Right atrium auricular region (tissue), 2 donors: Measurements from ENCODE around the gene SLC35F4. TPM values are rescaled to one million over a fixed set of nuclear protein-coding genes. Genes with fewer than 3 reads are reported as not detected.

ENCODE experiments used
- DNase-seq: peaks from one replicate; pipeline ENCODE4 v3.0.0-alpha.2; 2019; ENCODE audit warnings: low spot score
- H3K27ac ChIP-seq, 2 donors: fragments of 200-600 bp; sonication (generic); 1 replicate in 1 of 2; 2 replicates in 1 of 2; pipeline ENCODE4 v1.5.1; 2016 to 2019
- H3K27me3 ChIP-seq, 2 donors: fragments of 200-600 bp; sonication (generic); one replicate each; pipeline versions ENCODE4 v1.5.1 to v1.6.0; 2017 to 2019
- H3K36me3 ChIP-seq: fragments of 200-600 bp; sonication (generic); one replicate; pipeline ENCODE4 v1.5.1; 2016
- H3K4me1 ChIP-seq, 2 donors: fragments of 200-600 bp; sonication (generic); one replicate each; pipeline versions ENCODE4 v1.5.1 to v1.6.0; 2017 to 2019
- H3K4me3 ChIP-seq, 2 donors: fragments of 200-600 bp; sonication (generic); 1 replicate in 1 of 2; 2 replicates in 1 of 2; pipeline ENCODE4 v1.5.1; 2017 to 2019; ENCODE audit warnings: mild to moderate bottlenecking in 1 of 2, moderate library complexity in 1 of 2
- H3K9me3 ChIP-seq, 2 donors: fragments of 200-600 bp; sonication (generic); one replicate each; pipeline ENCODE4 v1.5.1; 2019
- total RNA-seq, 2 donors: library from RNA; depleted of rRNA; stranded (reverse); fragments of >200 nt; gene quantifications; one replicate each; pipeline ENCODE4 v1.1.0, GENCODE V29; 2016
- TF ChIP-seq, protein P1 (sequence below), 2 donors: fragments of 200-600 bp; sonication (generic); IDR thresholded peaks; one replicate each; pipeline ENCODE4 v1.5.1; 2019; ENCODE audit warnings: antibody characterized with exemption in 2 of 2

SLC35F4 gene
- total RNA-seq, 2 donors from 2014 or later, result not detected

DNA sequence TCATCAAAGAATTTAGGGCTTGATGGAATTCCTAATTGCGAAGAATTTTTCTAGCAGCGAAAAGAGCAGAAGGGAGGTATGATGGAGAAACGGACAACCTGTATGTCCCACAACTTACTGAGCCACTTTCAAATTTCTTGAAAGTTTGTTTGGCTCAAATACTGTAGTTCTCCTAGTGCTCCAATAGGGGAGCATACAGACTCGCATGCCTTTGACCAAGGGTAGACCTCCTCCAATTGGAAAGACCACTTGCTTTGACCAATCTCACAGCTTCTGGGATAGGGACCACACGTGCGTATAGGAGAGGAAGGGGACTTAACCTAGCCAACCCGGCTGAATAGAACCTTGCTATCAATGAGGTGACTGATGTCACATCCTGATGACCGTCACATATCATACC, 28.6 kb downstream of the SLC35F4 start:
- no peaks in the 10 kb centered on the region for H3K27me3 ChIP-seq
- no peaks in the 10 kb centered on the region for H3K36me3 ChIP-seq
- peaks cover 0 to 15% of the 10 kb centered on the region in 2 donors for H3K4me1 ChIP-seq
- DNase-seq, result no peak
- H3K4me3 ChIP-seq, result no peak overlapping the region
- no peaks in the 10 kb centered on the region for H3K9me3 ChIP-seq
- TF ChIP-seq, protein P1, sequence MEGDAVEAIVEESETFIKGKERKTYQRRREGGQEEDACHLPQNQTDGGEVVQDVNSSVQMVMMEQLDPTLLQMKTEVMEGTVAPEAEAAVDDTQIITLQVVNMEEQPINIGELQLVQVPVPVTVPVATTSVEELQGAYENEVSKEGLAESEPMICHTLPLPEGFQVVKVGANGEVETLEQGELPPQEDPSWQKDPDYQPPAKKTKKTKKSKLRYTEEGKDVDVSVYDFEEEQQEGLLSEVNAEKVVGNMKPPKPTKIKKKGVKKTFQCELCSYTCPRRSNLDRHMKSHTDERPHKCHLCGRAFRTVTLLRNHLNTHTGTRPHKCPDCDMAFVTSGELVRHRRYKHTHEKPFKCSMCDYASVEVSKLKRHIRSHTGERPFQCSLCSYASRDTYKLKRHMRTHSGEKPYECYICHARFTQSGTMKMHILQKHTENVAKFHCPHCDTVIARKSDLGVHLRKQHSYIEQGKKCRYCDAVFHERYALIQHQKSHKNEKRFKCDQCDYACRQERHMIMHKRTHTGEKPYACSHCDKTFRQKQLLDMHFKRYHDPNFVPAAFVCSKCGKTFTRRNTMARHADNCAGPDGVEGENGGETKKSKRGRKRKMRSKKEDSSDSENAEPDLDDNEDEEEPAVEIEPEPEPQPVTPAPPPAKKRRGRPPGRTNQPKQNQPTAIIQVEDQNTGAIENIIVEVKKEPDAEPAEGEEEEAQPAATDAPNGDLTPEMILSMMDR (IDR thresholded peaks at IDR 0.05), result no peak
- no peak overlapping the region for H3K27ac ChIP-seq

DNA sequence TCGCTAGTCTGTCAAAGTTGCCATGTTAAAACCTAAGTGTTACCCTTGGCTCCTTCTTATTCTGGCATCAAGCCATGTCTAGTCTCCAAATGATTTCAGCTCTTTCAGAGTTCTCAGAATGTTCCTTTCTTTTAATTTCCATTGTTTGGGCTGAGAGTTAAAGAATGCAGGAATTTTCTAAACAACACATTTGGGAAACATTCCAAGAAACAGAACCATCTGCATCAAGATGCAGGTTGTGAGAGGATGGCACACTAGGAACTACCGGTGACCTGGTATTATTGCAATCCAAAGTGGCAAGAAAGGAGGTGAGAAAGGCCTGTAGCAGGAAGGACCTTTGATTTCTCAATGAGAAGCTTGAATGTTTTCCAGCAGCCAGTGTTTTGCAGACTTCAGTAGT, 30.1 kb downstream of the SLC35F4 start:
- Histone ChIP-seq H3K9me3 (no peaks in the 10 kb centered on the region), H3K4me1 (peaks cover 0 to 15% of the 10 kb centered on the region in 2 donors), H3K4me3 (no peak overlapping the region), H3K36me3 (no peaks in the 10 kb centered on the region), H3K27ac (no peak overlapping the region), H3K27me3 (no peaks in the 10 kb centered on the region)
- TF ChIP-seq, protein P1 (IDR thresholded peaks at IDR 0.05), result no peak
- DNase-seq, result no peak

DNA sequence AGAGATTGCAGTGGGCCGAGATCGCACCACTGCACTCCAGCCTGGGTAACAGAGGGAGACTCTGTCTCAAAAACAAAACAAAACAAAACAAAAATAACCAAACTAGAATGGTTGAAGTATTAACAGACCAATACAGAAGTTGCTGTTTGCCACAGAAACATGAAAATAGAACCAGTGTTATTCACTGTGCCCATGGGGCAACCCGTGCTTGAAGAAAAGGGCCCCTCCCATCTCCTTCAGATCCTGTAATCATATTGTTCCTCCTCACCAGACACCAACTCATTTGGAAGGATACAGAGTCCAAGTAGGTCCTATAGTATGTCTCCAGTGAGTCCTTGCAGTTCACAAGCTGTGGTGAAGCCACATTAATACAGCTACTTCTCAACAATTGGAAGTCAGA, 30.9 kb downstream of the SLC35F4 start:
- Histone ChIP-seq H3K4me1 (peaks cover 0 to 15% of the 10 kb centered on the region in 2 donors), H3K36me3 (no peaks in the 10 kb centered on the region), H3K27ac (no peak overlapping the region), H3K9me3 (no peaks in the 10 kb centered on the region), H3K4me3 (no peak overlapping the region), H3K27me3 (no peaks in the 10 kb centered on the region)
- TF ChIP-seq, protein P1 (IDR thresholded peaks at IDR 0.05), result no peak
- no peak for DNase-seq

DNA sequence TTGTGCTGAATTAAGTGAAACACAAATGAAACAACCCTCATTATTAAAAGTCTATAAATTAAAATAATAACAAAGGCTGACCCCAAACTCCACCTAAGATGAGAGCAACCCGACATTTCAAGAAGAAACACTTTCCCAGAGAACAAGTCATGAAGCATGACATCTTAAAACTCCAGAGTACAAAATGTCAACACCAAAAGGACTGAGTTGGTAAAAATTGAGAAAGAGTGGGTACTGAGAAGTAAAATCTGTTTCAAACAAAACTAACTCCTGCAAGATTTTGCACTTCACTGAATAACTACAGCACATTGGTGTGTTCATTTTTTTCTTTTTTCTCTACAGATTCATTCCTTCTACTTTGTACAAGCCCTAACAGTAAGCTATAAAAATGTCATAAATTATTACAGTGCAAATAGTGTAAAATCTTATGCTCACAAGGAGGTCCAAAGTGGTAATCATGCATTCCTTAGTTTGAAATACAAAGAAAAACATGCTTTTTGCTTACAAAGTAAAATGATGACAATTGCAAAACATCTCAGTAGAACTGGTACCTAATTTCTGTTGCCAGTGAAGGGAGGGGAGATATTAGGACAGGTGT, 31.8 kb downstream of the SLC35F4 start:
- Histone ChIP-seq H3K27me3 (no peaks in the 10 kb centered on the region), H3K9me3 (no peaks in the 10 kb centered on the region), H3K27ac (no peak overlapping the region), H3K4me1 (peaks cover 0 to 15% of the 10 kb centered on the region in 2 donors), H3K4me3 (no peak overlapping the region), H3K36me3 (no peaks in the 10 kb centered on the region)
- DNase-seq, result no peak
- TF ChIP-seq, protein P1 (IDR thresholded peaks at IDR 0.05), result no peak

DNA sequence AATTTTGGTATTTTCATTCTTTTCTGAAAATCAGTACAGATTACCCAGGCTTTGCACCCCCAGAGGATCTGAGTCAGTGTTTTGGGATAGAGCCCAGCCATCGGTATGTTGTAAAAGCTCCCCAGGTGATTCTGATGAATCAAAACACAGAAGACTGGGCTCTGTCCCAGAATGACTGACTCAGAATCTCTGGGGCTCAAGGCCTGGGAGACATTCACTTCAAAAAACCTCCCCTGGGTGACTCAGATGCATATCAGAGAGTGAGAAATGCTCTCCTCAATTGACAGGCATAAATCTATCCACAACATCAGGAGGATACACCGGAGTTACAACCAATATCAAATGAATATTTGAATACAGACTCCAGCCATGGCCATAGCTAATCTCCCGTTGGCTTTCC, 32.6 kb downstream of the SLC35F4 start:
- TF ChIP-seq, protein P1 (IDR thresholded peaks at IDR 0.05), result no peak
- Histone ChIP-seq H3K27ac (no peak overlapping the region), H3K9me3 (no peaks in the 10 kb centered on the region), H3K27me3 (no peaks in the 10 kb centered on the region), H3K4me1 (peaks cover 0 to 15% of the 10 kb centered on the region in 2 donors), H3K4me3 (no peak overlapping the region), H3K36me3 (no peaks in the 10 kb centered on the region)
- no peak for DNase-seq

DNA sequence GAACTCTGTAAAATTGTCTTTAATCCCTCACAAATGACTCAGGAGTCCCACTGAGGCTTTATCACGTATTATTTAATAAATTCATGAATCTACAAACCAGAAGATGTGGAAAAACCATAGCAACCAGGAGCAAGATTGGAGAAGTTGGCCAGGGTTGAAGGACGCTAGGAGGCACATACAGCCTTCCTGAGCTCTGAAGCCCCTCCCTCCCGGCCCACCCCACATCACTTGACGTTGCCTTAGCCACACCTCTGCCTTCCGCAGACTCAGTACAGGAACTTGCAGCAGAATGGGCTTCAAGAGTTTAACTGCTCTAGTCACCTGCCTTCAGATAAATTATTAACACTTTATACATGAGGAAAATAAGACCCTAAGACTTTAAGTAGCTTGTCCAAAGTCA, 33.9 kb downstream of the SLC35F4 start:
- H3K9me3 ChIP-seq, result no peaks in the 10 kb centered on the region
- H3K27me3 ChIP-seq, result no peaks in the 10 kb centered on the region
- H3K36me3 ChIP-seq, result no peaks in the 10 kb centered on the region
- H3K27ac ChIP-seq, result no peak overlapping the region
- TF ChIP-seq, protein P1 (IDR thresholded peaks at IDR 0.05), result no peak
- no peak overlapping the region for H3K4me3 ChIP-seq
- no peak for DNase-seq
- H3K4me1 ChIP-seq, result peaks cover 0 to 15% of the 10 kb centered on the region in 2 donors
